Measurements from ENCODE around the gene PIEZO2.

The PIEZO2 gene

GRCh38 chr18:11110509-11110908, 38.9 kb downstream of the PIEZO2 start:
- DNase-seq, result no peak

DNA sequence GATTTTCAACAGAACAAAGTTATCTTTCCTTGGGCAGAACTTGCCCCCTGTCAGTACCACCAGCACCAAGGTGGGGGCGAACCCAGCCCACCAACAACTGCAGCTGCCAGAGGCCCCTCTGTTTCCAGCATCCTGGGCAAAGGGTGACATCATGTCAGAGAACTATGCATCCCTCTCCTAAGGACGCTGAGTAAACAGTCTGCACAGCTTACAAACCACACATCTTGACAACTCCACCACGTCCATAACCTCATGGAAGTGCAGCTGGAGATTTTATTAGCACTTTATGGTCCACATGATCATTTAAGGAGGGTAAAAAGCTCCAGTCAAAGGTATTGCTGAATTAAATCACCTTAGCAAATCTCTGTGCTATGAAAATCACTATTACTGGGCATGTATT, 40.4 kb downstream of the PIEZO2 start:
- no peak for DNase-seq

- DNase-seq, result no peak
Observed at GRCh38 chr18:11106894-11107293, 42.5 kb downstream of the PIEZO2 start.

- DNase-seq, result no peak
Observed at GRCh38 chr18:11105463-11105862, 43.9 kb downstream of the PIEZO2 start.

DNA sequence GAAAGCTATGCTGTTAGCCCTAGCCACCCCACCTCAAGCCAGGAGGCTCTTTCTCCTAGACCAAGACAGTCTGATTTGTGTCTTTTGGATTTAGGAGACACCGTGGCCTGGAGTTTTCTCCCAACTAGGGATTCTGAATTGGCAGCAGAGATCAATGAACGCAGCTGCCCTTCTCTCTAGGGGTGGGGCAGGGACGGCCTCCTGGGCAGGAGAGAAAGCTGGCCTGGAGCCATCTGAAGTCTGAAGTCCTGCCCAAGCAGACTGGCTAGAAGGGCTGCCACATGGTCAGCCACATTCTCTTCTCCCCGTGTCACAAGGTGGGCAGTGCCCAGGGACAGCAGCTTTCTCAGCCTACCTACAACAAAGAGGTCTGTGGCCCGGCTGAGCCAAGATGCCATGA, 45.1 kb downstream of the PIEZO2 start:
- no peak for DNase-seq

GRCh38 chr18:11096839-11097750, 52.3 kb downstream of the PIEZO2 start:
- no peak for DNase-seq

DNA sequence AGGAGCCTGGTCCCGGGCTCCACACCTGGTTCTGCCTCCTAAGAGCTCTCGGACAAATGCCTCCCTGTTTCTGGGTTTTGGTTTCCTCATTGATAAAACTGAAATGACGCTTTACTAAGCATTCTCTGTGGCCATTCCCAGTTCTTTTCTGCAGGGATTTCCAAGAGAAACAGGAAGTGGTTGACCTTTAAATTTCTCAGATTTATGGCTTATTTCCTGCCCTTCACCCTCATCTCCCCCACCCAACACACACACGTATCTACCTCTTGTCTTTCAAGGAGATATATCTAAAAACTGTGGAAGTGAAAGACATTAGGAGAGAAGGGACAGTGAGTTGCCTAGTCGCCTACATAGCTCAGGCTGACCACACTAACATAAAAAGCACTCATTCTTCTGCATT, 53.0 kb downstream of the PIEZO2 start:
- DNase-seq, result no peak

- no peak for DNase-seq
Observed at GRCh38 chr18:11095674-11096293, 53.6 kb downstream of the PIEZO2 start.

DNA sequence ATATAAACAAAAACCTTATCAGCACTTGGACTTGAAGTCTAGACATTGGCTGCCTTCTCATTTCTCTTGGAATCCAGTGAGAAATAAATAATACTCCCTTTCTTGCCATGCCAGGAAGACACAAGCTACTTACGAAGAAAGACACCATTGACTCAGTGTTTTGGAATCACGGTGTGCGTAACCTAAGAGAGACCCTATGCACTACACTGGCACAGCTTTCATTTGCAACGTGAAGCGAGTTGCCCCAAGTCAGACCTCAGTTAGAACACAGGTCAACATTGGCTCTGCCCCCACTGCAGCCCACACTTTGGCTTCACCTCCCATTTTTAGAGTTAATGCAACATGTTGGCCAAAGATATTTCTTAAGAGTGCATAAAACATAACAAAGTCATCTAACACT, 54.2 kb downstream of the PIEZO2 start:
- no peak for DNase-seq

- DNase-seq, result no peak
Observed at GRCh38 chr18:11091746-11092145, 57.6 kb downstream of the PIEZO2 start.

- DNase-seq, result no peak
Observed at GRCh38 chr18:11089931-11090715, 59.2 kb downstream of the PIEZO2 start.

GRCh38 chr18:11081009-11081532, 68.3 kb downstream of the PIEZO2 start:
- no peak for DNase-seq

DNA sequence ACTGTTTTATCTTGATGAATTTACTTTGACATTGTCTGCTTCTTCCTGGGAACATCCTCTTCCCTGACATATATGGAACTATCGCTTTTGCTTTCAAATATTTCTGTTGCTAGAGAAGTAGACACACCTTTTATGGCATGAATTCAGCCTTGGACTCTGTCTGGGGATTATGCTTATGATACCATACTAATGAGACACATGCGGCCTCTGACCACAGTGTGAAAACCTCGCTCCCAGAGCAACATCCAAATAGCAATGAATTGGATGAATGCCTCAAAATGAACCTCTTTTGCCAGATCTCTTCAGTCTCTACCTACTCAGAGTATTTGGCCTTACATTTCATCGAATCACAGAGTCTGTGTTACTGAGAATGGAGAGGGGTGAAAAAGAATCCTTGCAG, 70.9 kb downstream of the PIEZO2 start:
- DNase-seq, result no peak

- no peak for DNase-seq
Observed at GRCh38 chr18:11077548-11078187, 71.7 kb downstream of the PIEZO2 start.

GRCh38 chr18:11074889-11075288, 74.5 kb downstream of the PIEZO2 start:
- no peak for DNase-seq

- DNase-seq, result no peak
Observed at GRCh38 chr18:11073971-11074370, 75.4 kb downstream of the PIEZO2 start.

- DNase-seq, result no peak
Observed at GRCh38 chr18:11072632-11073031, 76.7 kb downstream of the PIEZO2 start.

DNA sequence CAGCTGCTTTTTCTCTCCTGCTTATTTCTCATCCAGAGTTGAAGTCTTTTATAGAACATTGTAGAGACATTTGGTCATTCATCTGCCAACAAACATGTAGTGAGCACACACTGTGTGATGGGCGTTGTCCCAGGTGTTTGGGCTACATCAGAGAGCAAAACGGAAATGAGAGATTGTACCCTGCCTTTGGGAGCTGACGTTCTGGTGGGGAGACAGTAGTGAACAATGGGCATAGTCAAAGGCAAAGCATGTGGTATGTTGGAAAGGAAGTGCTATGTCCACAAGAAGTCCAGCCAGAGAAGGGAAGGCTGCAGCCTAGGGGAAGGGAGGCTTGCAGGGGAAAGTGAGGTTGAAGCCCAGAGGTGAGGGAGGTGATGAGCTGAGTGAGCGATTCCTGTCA, 78.1 kb downstream of the PIEZO2 start:
- no peak for DNase-seq

DNA sequence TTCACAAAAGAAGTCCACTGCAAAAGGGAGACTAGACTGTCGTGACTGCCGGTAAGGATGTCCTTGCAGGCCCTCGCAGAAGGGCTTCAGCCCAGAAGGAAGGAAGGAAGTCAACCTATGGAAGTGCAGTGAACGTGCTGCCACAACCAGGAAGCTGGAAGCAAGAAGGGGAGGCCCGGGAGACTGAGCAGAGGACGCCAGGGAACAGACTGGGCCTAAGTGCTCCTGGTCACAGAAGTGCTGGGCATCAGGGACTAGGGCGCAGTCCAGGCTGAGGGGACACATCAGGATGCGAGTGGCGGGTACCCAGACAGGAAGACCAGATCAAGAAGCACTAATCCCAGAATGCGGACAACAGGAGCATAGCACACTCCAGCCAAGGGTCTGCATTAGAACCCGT, 78.8 kb downstream of the PIEZO2 start:
- DNase-seq, result no peak

DNA sequence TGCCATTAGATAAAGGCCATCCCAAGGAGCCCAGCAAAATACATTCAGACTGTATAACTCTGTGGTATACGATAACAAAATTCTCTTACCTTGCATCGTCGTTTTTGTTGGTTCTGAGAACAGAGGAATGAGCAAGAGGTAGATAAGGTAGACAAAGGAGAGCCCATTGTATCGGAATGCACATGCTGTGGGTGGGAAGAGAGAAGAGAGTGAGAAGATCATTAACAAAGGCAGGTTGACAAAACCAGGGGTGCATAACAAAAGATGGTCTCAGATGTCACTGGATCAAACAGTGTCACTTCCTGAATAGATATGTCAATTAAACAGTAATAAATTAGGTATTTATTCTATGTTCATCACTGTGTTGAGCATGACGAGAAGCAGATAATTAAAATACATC, 83.3 kb downstream of the PIEZO2 start:
- DNase-seq, result no peak

GRCh38 chr18:11064727-11065460, 84.5 kb downstream of the PIEZO2 start:
- DNase-seq, result no peak

GRCh38 chr18:11064106-11064505, 85.3 kb downstream of the PIEZO2 start:
- no peak for DNase-seq
